Measurements from ENCODE around the gene YBEY. TPM values are rescaled to one million over a fixed set of nuclear protein-coding genes. Genes with fewer than 3 reads are reported as not detected.
A peak's percentile ranks its signal among the peaks of the same experiment; 100 is the strongest.

The YBEY gene
- total and polyA plus RNA-seq, 2 of the 13 experiments (the other 11 are each of a cell fraction or from before 2014, with no cell fraction given), result 6.5 to 8.9 TPM

GRCh38 chr21:46264046-46264689 is 22.0 kb upstream of the YBEY start (continued):
- TF ChIP-seq ZNF318 (CRISPR knock-in tag; IDR thresholded peaks at IDR 0.05) (no peak), NFKBIZ (CRISPR knock-in tag; IDR thresholded peaks at IDR 0.05) (no peak)

- intact Hi-C loops (cut with micrococcal nuclease; ENCODE audit: unreplicated experiment) (no loop called here), in situ Hi-C loops (cut with HindIII; ENCODE audit: extremely low pct_ligation_motif_present, low pct_unique_long_range_greater_than_20kb) (no loop called here)
- Histone ChIP-seq H3K27ac (ENCODE audit: extremely low read length, insufficient read depth, low read length) (no peak overlapping the region), H3K36me3 (replicated peaks in 1 of 2; ENCODE audit: control insufficient read depth in 1 of 2, insufficient read depth in 2 of 2, low read length in 2 of 2) (peaks cover 38 to 71% of the 10 kb centered on the region in 2 experiments), H3K79me2 (ENCODE audit: insufficient read depth, low read length) (no peaks in the 10 kb centered on the region), H2AFZ (ENCODE audit: low read length) (no peak overlapping the region), H4K20me1 (ENCODE audit: insufficient read depth, low read length) (no peaks in the 10 kb centered on the region), H3K4me1 (ENCODE audit: insufficient read depth, low read length) (no peaks in the 10 kb centered on the region), H3K27me3 (ENCODE audit: control insufficient read depth in 1 of 2, insufficient read depth in 2 of 2, low read length in 2 of 2) (no peaks in the 10 kb centered on the region), H3K4me2 (ENCODE audit: low read depth, low read length) (no peak overlapping the region), H3K9me3 (ENCODE audit: low read length) (no peaks in the 10 kb centered on the region), H3K9ac (ENCODE audit: insufficient read depth, low read depth, low read length) (no peak overlapping the region), H3K4me3 (replicated peaks in 1 of 3; ENCODE audit: insufficient read depth in 1 of 3, low read depth in 2 of 3, low read length in 3 of 3) (no peak overlapping the region)
- peak in 1 of 2 experiments; percentile 25; a peak in 1 of 4 replicates for TF ChIP-seq POLR2A (IDR thresholded peaks at IDR 0.05; ENCODE audit: insufficient read depth in 1 of 2, low read depth in 2 of 2, low read length in 2 of 2)
- 0 out of 2 replicates have a peak, but pooled peaks have one; percentile 25 for TF ChIP-seq RBFOX2 (IDR thresholded peaks at IDR 0.05; ENCODE audit: low read depth, low read length)
- TF ChIP-seq HNRNPL (IDR thresholded peaks at IDR 0.05; ENCODE audit: low read depth, low read length), result 0 out of 2 replicates have a peak, but pooled peaks have one; percentile 40
- TF ChIP-seq AGO2 (optimal IDR thresholded peaks at IDR 0.05; ENCODE audit: low read depth, low read length), result peak; percentile 78
- TF ChIP-seq FOXM1 (CRISPR knock-in tag; IDR thresholded peaks at IDR 0.05), result no peak
- DNase-seq (ENCODE audit: low spot score) (no peak), ATAC-seq (peak; percentile 16; the same call in 2 of the 3 replicates), FAIRE-seq (no peak)
- BruUV-seq (replicated peaks), result no TSS peak
- CTCF ChIA-PET (ENCODE audit: low intra/inter-chr PET ratio, low total read pairs), result no interaction called here
- POLR2A ChIA-PET, result no interaction called here
- WGBS (ENCODE audit: low lambda C conversion rate), result 99% methylated on average over 8 of the region's 13 CpGs
Measured at GRCh38 chr21:46264690-46265144, 21.4 kb upstream of the YBEY start.
